Measurements from ENCODE around the gene RALGAPA2. TPM values are rescaled to one million over a fixed set of nuclear protein-coding genes. Genes with fewer than 3 reads are reported as not detected.

RALGAPA2 gene
- total RNA-seq, 1 experiment from 2014 or later: 10.8 TPM

- no peaks in the 10 kb centered on the region for H3K27me3 ChIP-seq (ENCODE audit: insufficient read depth, low read length)
- intact Hi-C loops (cut with micrococcal nuclease): no loop called here
- H3K9me2 ChIP-seq (ENCODE audit: insufficient read depth): no peaks in the 10 kb centered on the region
- ChIA-PET CTCF (no interaction called here), POLR2A (no interaction called here), RAD21 (ENCODE audit: low non-redundant PET in 1 of 2, low total read pairs in 2 of 2, uncharacterized antibody in 2 of 2, unreplicated experiment in 2 of 2) (no interaction called here)
- no peak overlapping the region for H2AFZ ChIP-seq (ENCODE audit: low read depth, low read length, poor library complexity, severe bottlenecking)
- no peak overlapping the region for H3K27ac ChIP-seq (ENCODE audit: low read depth, low read length)
- TF ChIP-seq CBX3 (IDR thresholded peaks at IDR 0.05; ENCODE audit: low read depth) (no peak), RAD21 (IDR thresholded peaks at IDR 0.05; ENCODE audit: low read depth) (no peak), ZFX (IDR thresholded peaks at IDR 0.05) (no peak), ZBTB33 (IDR thresholded peaks at IDR 0.05; ENCODE audit: extremely low read depth, insufficient replicate concordance, low read length) (no peak), TCF7L2 (IDR thresholded peaks at IDR 0.05; ENCODE audit: borderline replicate concordance, extremely low read depth, insufficient read depth, insufficient read length) (no peak), POLR2A (IDR thresholded peaks at IDR 0.05; ENCODE audit: borderline replicate concordance, extremely low read depth, insufficient read depth, insufficient read length) (no peak), YY1 (IDR thresholded peaks at IDR 0.05; ENCODE audit: extremely low read depth, insufficient replicate concordance, low read depth, low read length) (no peak), EZH2 (IDR thresholded peaks at IDR 0.05) (no peak), SIN3A (IDR thresholded peaks at IDR 0.05; ENCODE audit: low read depth) (no peak), ATF3 (IDR thresholded peaks at IDR 0.05) (no peak), ZNF274 (IDR thresholded peaks at IDR 0.05; ENCODE audit: low read depth, low read length) (no peak), CEBPB (IDR thresholded peaks at IDR 0.05; ENCODE audit: low read depth) (no peak), SP1 (IDR thresholded peaks at IDR 0.05; ENCODE audit: low read depth) (no peak), REST (IDR thresholded peaks at IDR 0.05; ENCODE audit: low read depth) (no peak), ELF1 (IDR thresholded peaks at IDR 0.05; ENCODE audit: borderline replicate concordance, low read depth) (no peak), CTCF (IDR thresholded peaks at IDR 0.05 in 2 of 3, conservative IDR thresholded peaks at IDR 0.05 in 1 of 3; ENCODE audit: borderline replicate concordance in 1 of 3, insufficient read depth in 1 of 3, low read depth in 2 of 3, low read length in 2 of 3) (no peak), JUND (IDR thresholded peaks at IDR 0.05) (no peak), MAX (IDR thresholded peaks at IDR 0.05) (no peak), SRF (IDR thresholded peaks at IDR 0.05; ENCODE audit: low read depth) (no peak), FOSL1 (IDR thresholded peaks at IDR 0.05; ENCODE audit: low read depth) (no peak)
- no peaks in the 10 kb centered on the region for H3K9me3 ChIP-seq (ENCODE audit: control insufficient read depth in 1 of 2, insufficient read depth in 1 of 2, low read depth in 1 of 2, low read length in 2 of 2)
- no peak overlapping the region for H3K4me2 ChIP-seq (ENCODE audit: low read length)
- H3K36me3 ChIP-seq (ENCODE audit: control insufficient read depth in 1 of 2, insufficient read depth in 2 of 2, low read length in 2 of 2): no peaks in the 10 kb centered on the region
- no peaks in the 10 kb centered on the region for H4K20me1 ChIP-seq (ENCODE audit: insufficient read depth)
- no peaks in the 10 kb centered on the region for H3K4me1 ChIP-seq (ENCODE audit: control insufficient read depth in 1 of 2, insufficient read depth in 2 of 2, low read length in 2 of 2)
- ATAC-seq (no peak), DNase-seq (ENCODE audit: low read depth, low spot score) (no peak)
- H3K4me3 ChIP-seq (replicated peaks in 1 of 2; ENCODE audit: low read depth in 1 of 2, low read length in 2 of 2): no peak overlapping the region
- no TSS peak for BruUV-seq (replicated peaks)
- no peak overlapping the region for H3K9ac ChIP-seq (ENCODE audit: low read length)
- H3K79me2 ChIP-seq (ENCODE audit: insufficient read depth, low read length): no peaks in the 10 kb centered on the region
These were observed 266.4 kb downstream of the RALGAPA2 start for GRCh38 chr20:20446001-20446400.

Data from HCT116 (cell line).